Dendritic cell treated with granulocyte-macrophage colony-stimulating factor and Interleukin-4, amounts not matched to agents 40 ng/mL and 50 ng/mL, for 4 days (primary cell): ENCODE measurements around the gene PLPPR1.
"Not testable (repeated sequence)": the region's sequence is repeated elsewhere in the genome, so short reads cannot be mapped to it uniquely, and the experiment has no call there.

Experiments used
- H3K27ac Mint-ChIP-seq: one replicate; pipeline ENCODE4 v1.8.0; 2022; ENCODE audit warnings: mild to moderate bottlenecking, mixed read lengths
- H3K27me3 Mint-ChIP-seq: one replicate; pipeline ENCODE4 v1.8.0; 2022; ENCODE audit warnings: mild to moderate bottlenecking, mixed read lengths
- H3K36me3 Mint-ChIP-seq: one replicate; pipeline ENCODE4 v1.8.0; 2022; ENCODE audit warnings: low read depth, mixed read lengths
- H3K4me1 Mint-ChIP-seq: one replicate; pipeline ENCODE4 v1.8.0; 2022; ENCODE audit warnings: low read depth, mixed read lengths
- H3K4me3 Mint-ChIP-seq: one replicate; pipeline ENCODE4 v1.8.0; 2022; ENCODE audit warnings: mild to moderate bottlenecking, moderate library complexity, mixed read lengths
- H3K9me3 Mint-ChIP-seq: one replicate; pipeline ENCODE4 v1.8.0; 2022; ENCODE audit warnings: mixed read lengths
- intact Hi-C: fragments of 100-400 bp; cut with micrococcal nuclease; formaldehyde crosslinking; loops from one replicate; pipeline ENCODE4 v1.15.0; 2022

Gene PLPPR1

GRCh38 chr9:101271102-101271501, 242.6 kb downstream of the PLPPR1 start:
- Mint-ChIP-seq H3K27ac (no peak overlapping the region), H3K36me3 (no peaks in the 10 kb centered on the region), H3K27me3 (no peaks in the 10 kb centered on the region), H3K4me1 (no peaks in the 10 kb centered on the region), H3K9me3 (no peaks in the 10 kb centered on the region), H3K4me3 (no peak overlapping the region)
- intact Hi-C loops, result no loop called here

GRCh38 chr9:101274971-101275768, 246.6 kb downstream of the PLPPR1 start:
- Mint-ChIP-seq H3K36me3 (no peaks in the 10 kb centered on the region), H3K27me3 (no peaks in the 10 kb centered on the region), H3K4me3 (no peak overlapping the region), H3K4me1 (no peaks in the 10 kb centered on the region), H3K9me3 (peaks cover 11% of the 10 kb centered on the region), H3K27ac (no peak overlapping the region)
- intact Hi-C loops, result no loop called here

- Mint-ChIP-seq H3K4me3 (no peak overlapping the region), H3K27me3 (no peaks in the 10 kb centered on the region), H3K4me1 (no peaks in the 10 kb centered on the region), H3K36me3 (no peaks in the 10 kb centered on the region), H3K9me3 (peaks cover 14% of the 10 kb centered on the region), H3K27ac (no peak overlapping the region)
- intact Hi-C loops, result no loop called here
Observed at GRCh38 chr9:101275769-101276250, 247.3 kb downstream of the PLPPR1 start.

GRCh38 chr9:101291043-101291442, 262.5 kb downstream of the PLPPR1 start:
- H3K27me3 Mint-ChIP-seq, H3K4me1 Mint-ChIP-seq, H3K36me3 Mint-ChIP-seq, intact Hi-C loops, H3K27ac Mint-ChIP-seq, H3K4me3 Mint-ChIP-seq: not testable (repeated sequence)
- H3K9me3 Mint-ChIP-seq, result peaks cover 10% of the 10 kb centered on the region

- Mint-ChIP-seq H3K36me3 (no peaks in the 10 kb centered on the region), H3K4me3 (no peak overlapping the region), H3K27ac (no peak overlapping the region), H3K4me1 (no peaks in the 10 kb centered on the region), H3K9me3 (no peaks in the 10 kb centered on the region), H3K27me3 (no peaks in the 10 kb centered on the region)
- intact Hi-C loops, result no loop called here
Observed at GRCh38 chr9:101299901-101300300, 271.4 kb downstream of the PLPPR1 start.

- Mint-ChIP-seq H3K36me3 (no peaks in the 10 kb centered on the region), H3K9me3 (no peaks in the 10 kb centered on the region), H3K27me3 (no peaks in the 10 kb centered on the region), H3K4me1 (no peaks in the 10 kb centered on the region), H3K4me3 (no peak overlapping the region), H3K27ac (no peak overlapping the region)
- intact Hi-C loops, result no loop called here
Observed at GRCh38 chr9:101307051-101307450, 278.5 kb downstream of the PLPPR1 start.

GRCh38 chr9:101307524-101308213, 279.1 kb downstream of the PLPPR1 start:
- no peak overlapping the region for H3K27ac Mint-ChIP-seq
- no peaks in the 10 kb centered on the region for H3K27me3 Mint-ChIP-seq
- no peaks in the 10 kb centered on the region for H3K4me1 Mint-ChIP-seq
- no peaks in the 10 kb centered on the region for H3K9me3 Mint-ChIP-seq
- H3K4me3 Mint-ChIP-seq, result no peak overlapping the region
- no peaks in the 10 kb centered on the region for H3K36me3 Mint-ChIP-seq
- intact Hi-C loops, result no loop called here

GRCh38 chr9:101309139-101309538, 280.6 kb downstream of the PLPPR1 start:
- H3K36me3 Mint-ChIP-seq, result no peaks in the 10 kb centered on the region
- no peaks in the 10 kb centered on the region for H3K27me3 Mint-ChIP-seq
- no peaks in the 10 kb centered on the region for H3K9me3 Mint-ChIP-seq
- intact Hi-C loops, result no loop called here
- H3K4me1 Mint-ChIP-seq, result no peaks in the 10 kb centered on the region
- H3K4me3 Mint-ChIP-seq, result no peak overlapping the region
- no peak overlapping the region for H3K27ac Mint-ChIP-seq

GRCh38 chr9:101311191-101311590, 282.7 kb downstream of the PLPPR1 start:
- intact Hi-C loops, result loop anchor here (1.0 to 2.0 kb wide), 2 partner anchors 597 to 708 kb away; no protein-coding TSS in a partner anchor
- H3K27me3 Mint-ChIP-seq, result peaks cover under 1% of the 10 kb centered on the region
- H3K27ac Mint-ChIP-seq, result no peak overlapping the region
- no peaks in the 10 kb centered on the region for H3K36me3 Mint-ChIP-seq
- H3K4me3 Mint-ChIP-seq, result no peak overlapping the region
- no peaks in the 10 kb centered on the region for H3K4me1 Mint-ChIP-seq
- no peaks in the 10 kb centered on the region for H3K9me3 Mint-ChIP-seq

GRCh38 chr9:101311758-101312420, 283.4 kb downstream of the PLPPR1 start:
- intact Hi-C loops, result loop anchor here (1.0 to 2.0 kb wide), 2 partner anchors 598 to 709 kb away; no protein-coding TSS in a partner anchor
- H3K27ac Mint-ChIP-seq, result no peak overlapping the region
- H3K9me3 Mint-ChIP-seq, result no peaks in the 10 kb centered on the region
- no peaks in the 10 kb centered on the region for H3K4me1 Mint-ChIP-seq
- H3K36me3 Mint-ChIP-seq, result no peaks in the 10 kb centered on the region
- peaks cover 3% of the 10 kb centered on the region for H3K27me3 Mint-ChIP-seq
- H3K4me3 Mint-ChIP-seq, result no peak overlapping the region

GRCh38 chr9:101312661-101313060, 284.1 kb downstream of the PLPPR1 start:
- no peaks in the 10 kb centered on the region for H3K4me1 Mint-ChIP-seq
- no peaks in the 10 kb centered on the region for H3K9me3 Mint-ChIP-seq
- intact Hi-C loops, result no loop called here
- peaks cover 3% of the 10 kb centered on the region for H3K27me3 Mint-ChIP-seq
- no peaks in the 10 kb centered on the region for H3K36me3 Mint-ChIP-seq
- no peak overlapping the region for H3K27ac Mint-ChIP-seq
- H3K4me3 Mint-ChIP-seq, result no peak overlapping the region

GRCh38 chr9:101315112-101315450, 286.6 kb downstream of the PLPPR1 start:
- intact Hi-C loops, result no loop called here
- H3K27me3 Mint-ChIP-seq, result peaks cover 3% of the 10 kb centered on the region
- H3K27ac Mint-ChIP-seq, result no peak overlapping the region
- no peaks in the 10 kb centered on the region for H3K4me1 Mint-ChIP-seq
- H3K36me3 Mint-ChIP-seq, result no peaks in the 10 kb centered on the region
- H3K9me3 Mint-ChIP-seq, result no peaks in the 10 kb centered on the region
- no peak overlapping the region for H3K4me3 Mint-ChIP-seq

GRCh38 chr9:101317735-101318134, 289.2 kb downstream of the PLPPR1 start:
- no peak overlapping the region for H3K4me3 Mint-ChIP-seq
- intact Hi-C loops, result no loop called here
- H3K27ac Mint-ChIP-seq, result no peak overlapping the region
- H3K9me3 Mint-ChIP-seq, result no peaks in the 10 kb centered on the region
- H3K36me3 Mint-ChIP-seq, result no peaks in the 10 kb centered on the region
- peaks cover 3% of the 10 kb centered on the region for H3K27me3 Mint-ChIP-seq
- H3K4me1 Mint-ChIP-seq, result no peaks in the 10 kb centered on the region

- Mint-ChIP-seq H3K27me3 (no peaks in the 10 kb centered on the region), H3K27ac (no peak overlapping the region), H3K4me1 (no peaks in the 10 kb centered on the region), H3K9me3 (peaks cover 15% of the 10 kb centered on the region), H3K4me3 (no peak overlapping the region), H3K36me3 (no peaks in the 10 kb centered on the region)
- intact Hi-C loops, result no loop called here
Observed at GRCh38 chr9:101323129-101323528, 294.6 kb downstream of the PLPPR1 start.
